Activated CD4-positive, alpha-beta T cell treated with anti-CD3 and anti-CD28 coated beads for 24 hours (primary cell): ENCODE measurements around the gene KPTN.

Experiments used
- DNase-seq, 2 donors: peaks; one replicate each; pipeline ENCODE4 v3.0.0-alpha.2; 2020; ENCODE audit warnings: low read depth in 2 of 2

The KPTN gene

GRCh38 chr19:47435883-47436417, 48.1 kb downstream of the KPTN start:
- DNase-seq: no peak

GRCh38 chr19:47435196-47435595, 48.8 kb downstream of the KPTN start:
- no peak for DNase-seq

DNA sequence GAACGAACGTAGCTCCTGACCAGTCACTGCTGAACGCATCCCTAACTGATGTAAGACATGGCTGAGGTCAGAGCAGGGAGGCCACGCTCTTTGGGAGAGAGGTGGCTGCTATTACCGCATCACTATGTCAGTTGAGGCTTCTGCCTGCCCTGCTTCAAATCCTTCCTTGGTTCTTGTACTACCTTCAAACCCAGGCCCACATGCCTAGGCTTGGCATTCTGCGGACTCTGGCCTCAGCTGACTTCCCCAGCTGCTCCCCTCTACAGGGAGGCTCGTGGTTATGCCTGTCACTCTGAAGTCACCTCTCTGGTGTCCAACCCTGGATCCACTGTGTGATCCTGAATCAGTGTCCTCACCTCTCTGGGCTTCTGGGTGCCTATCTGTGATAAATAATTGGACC, 49.9 kb downstream of the KPTN start:
- no peak for DNase-seq

DNA sequence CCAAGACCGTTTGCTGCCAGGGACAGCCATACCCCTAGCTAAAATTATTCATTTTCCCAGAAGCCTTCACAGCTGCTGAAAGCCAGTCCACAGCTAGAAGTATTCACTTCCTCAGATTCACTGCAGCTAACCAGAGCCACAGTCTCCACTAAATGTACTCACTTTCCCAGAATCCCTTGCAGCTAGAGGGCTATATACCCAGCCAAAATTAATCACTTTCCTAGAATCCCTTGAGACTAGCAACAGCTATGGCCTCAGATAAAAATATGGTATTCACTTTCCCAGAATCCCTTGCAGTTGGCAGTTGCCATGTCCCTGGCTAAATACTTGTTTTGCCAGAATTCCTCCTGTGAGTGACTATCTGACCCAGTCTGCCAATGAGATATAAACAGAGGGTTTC, 50.9 kb downstream of the KPTN start:
- no peak for DNase-seq

DNA sequence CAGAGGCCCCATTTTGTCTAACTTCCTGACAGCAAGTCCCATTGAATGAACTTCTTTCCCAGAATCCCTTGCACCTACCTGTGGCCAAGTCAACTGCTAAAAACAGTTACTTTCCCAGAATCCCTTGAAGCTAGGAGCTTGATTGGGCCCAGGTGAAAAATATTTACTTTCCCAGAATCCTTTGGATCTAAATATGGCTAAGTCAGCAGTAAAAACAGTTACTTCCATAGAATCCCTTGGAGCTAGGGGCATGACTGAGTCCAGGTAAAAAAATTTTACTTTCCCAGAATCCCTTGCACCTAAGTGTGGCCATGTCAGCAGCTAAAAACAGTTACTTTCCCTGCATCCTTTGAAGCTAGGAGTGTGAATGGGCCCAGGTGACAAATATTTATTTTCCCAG, 51.5 kb downstream of the KPTN start:
- DNase-seq: no peak

DNA sequence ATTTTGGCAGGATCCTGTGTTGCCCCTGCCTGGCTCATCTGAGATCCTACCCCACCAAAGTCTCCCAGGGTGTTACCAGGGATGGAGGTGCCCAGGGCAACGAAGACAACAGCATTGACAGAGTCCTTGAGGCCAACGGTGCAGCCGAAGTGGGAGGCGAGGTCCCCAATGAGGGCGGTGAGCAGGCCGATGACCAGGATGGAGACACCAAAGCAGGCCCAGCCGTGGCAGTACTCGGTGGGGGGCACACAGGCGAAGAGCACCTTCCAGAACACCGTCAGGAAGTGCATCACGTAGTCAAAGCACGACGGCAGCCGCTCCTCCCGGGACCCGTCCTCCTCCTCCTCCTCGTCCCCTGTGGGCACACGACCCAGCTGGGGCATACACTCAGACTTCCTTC, 51.9 kb downstream of the KPTN start:
- DNase-seq: no peak

DNA sequence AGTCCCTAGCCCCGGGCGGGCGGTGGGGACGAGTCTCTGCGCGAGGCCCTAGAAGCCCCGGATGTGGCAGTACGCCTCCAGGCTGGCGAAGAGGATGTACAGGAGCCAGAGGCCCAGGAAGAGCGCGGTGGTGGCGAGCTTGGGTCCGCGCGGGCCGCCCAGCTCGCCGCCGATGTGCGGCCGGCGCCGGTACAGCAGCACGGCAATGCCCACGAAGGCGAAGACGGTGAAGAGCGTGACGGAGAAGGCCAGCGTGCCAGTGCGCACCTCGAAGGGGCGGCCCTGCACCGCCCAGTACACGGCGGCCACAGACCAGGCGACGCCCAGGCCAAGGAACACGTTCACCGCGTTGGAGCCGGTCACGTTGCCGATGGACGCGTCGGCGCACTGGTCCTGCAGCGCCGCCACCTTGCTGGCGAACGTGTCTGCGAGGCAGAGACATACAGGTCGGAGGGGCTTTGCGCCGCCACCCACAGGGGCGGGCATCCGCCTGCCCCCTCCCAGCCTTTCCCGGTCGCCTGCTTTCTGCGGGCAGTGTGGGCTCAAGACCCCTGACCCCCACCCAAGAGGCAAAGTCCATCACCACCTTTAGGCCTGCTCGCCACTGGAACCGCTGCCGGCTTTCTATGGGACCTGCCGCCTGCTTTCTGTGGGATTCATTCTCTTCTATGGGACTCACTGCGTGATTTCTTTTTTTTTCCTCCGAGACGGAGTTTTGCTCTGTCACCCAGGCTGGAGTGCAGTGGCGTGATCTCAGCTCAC, 53.8 kb downstream of the KPTN start:
- DNase-seq: no peak

GRCh38 chr19:47429140-47429793, 54.8 kb downstream of the KPTN start:
- DNase-seq: no peak

DNA sequence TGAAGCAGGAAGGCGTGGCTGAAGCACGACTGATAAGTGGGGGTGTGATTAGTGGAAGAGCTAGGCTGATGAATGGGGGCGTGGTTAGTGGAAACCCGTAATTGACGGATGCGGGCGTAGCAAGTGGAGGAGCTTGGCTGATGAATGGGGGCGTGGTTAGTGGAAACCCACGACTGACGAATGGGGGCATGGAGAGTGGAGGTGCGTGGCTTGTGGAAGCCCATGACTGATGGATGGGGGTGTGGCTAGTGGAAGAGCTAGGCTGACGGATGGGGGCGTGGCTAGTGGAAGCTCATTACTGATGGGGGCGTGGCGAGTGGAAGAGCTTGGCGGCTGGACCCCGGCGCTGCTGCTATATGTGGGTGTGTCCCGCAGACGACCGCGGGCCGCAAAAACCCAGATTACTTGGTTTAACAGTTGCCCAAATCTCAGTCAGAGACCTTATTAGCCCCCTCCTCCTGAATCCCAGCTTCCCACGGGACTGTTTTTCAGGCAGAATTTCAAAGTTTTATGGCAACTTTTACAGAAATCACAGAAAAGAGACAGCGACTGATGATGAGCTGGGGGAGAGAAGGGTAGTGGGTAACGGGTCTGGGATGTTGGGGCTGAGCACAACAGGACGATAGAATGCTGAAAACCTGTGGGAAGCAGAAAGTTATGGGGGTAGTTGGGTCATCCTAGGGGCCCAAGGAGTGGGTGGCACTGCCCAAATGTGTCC, 55.7 kb downstream of the KPTN start:
- DNase-seq: peak; percentile 70 to 82

DNA sequence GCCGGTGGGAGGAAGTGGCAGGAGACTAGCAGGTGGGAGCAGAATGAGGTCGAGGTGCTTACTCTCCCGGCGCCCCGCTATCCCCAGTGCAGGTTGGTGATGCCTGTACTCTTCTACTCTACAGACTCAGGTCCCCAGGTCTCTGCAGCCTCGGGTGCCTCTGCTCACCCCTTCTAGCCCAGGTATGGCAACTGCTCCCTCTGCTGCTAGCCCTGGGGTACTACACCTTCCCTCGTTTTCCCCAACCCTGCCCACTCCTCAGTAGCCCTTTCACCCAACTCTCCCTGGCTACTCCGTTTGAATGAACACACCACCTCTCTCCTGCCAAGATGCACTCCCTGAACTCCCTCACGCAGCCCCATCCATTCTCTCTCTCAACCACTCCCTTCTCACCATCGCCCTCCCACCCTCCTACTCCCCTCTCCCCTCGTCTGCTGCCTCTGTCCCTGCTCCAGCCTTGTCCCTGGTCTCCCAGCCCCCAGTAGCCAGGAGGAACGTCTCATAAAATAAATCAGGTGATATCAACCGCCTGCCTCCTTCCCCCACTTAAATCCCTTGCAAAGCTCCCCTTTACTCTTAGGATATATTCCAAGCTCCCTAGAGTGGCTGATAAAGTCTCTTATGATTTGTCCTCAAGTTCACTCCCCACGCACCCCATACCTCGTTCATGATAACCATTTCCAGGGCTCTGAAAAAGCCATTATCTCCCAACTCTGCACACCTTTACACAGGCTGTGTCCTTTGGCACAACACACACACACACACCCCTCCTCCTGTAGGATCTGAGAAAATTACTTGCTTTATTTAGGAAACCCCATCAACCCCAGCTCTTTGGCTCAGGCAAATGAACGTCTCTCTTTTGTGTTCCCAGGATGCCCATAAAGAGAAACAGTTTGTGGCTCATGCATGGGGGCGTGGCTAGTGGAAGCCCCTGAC, 56.5 kb downstream of the KPTN start:
- DNase-seq: peak; percentile 62 to 65
